ENCODE measurements around the gene CXCL12.

The CXCL12 gene

GRCh38 chr10:44398747-44399658, 14.1 kb upstream of the CXCL12 start:
- DNase-seq, result no peak

GRCh38 chr10:44398271-44398670, 13.4 kb upstream of the CXCL12 start:
- no peak for DNase-seq

- no peak for DNase-seq
Measured at GRCh38 chr10:44397476-44398225, 12.8 kb upstream of the CXCL12 start.

GRCh38 chr10:44396671-44397191, 11.8 kb upstream of the CXCL12 start:
- no peak for DNase-seq

GRCh38 chr10:44395902-44396670, 11.2 kb upstream of the CXCL12 start:
- DNase-seq, result no peak

GRCh38 chr10:44395396-44395795, 10.5 kb upstream of the CXCL12 start:
- peak; percentile 14 for DNase-seq

GRCh38 chr10:44394696-44395381, 9.9 kb upstream of the CXCL12 start:
- no peak for DNase-seq

- DNase-seq, result no peak
Measured at GRCh38 chr10:44393834-44394547, 9.1 kb upstream of the CXCL12 start.

- DNase-seq, result no peak
Measured at GRCh38 chr10:44393051-44393630, 8.2 kb upstream of the CXCL12 start.

- no peak for DNase-seq
Measured at GRCh38 chr10:44392420-44392819, 7.5 kb upstream of the CXCL12 start.

- no peak for DNase-seq
Measured at GRCh38 chr10:44391981-44392380, 7.1 kb upstream of the CXCL12 start.

- no peak for DNase-seq
Measured at GRCh38 chr10:44390585-44391072, 5.7 kb upstream of the CXCL12 start.

GRCh38 chr10:44389556-44389955, 4.7 kb upstream of the CXCL12 start:
- DNase-seq, result no peak

GRCh38 chr10:44389150-44389549, 4.3 kb upstream of the CXCL12 start:
- no peak for DNase-seq

GRCh38 chr10:44388641-44389040, 3.7 kb upstream of the CXCL12 start:
- no peak for DNase-seq

- DNase-seq, result no peak
Measured at GRCh38 chr10:44387853-44388251, 3.0 kb upstream of the CXCL12 start.

- DNase-seq, result peak; percentile 60
Measured at GRCh38 chr10:44386546-44387052, 1.7 kb upstream of the CXCL12 start.

GRCh38 chr10:44385696-44386441, 972 bp upstream of the CXCL12 start:
- DNase-seq, result no peak

GRCh38 chr10:44384601-44385025, 284 bp downstream of the CXCL12 start:
- no peak for DNase-seq
